MM.1S (cell line): ENCODE data around the gene ATP13A4.

Source experiments
- CTCF ChIP-seq: fragments of 300-600 bp; sonication (generic); IDR thresholded peaks from 2 replicates; pipeline ENCODE4 v1.5.1; 2016; ENCODE audit warnings: antibody characterized with exemption, low read length, mixed read lengths
- EZH2 ChIP-seq: fragments of 300-600 bp; sonication (generic); optimal IDR thresholded peaks from 2 replicates; pipeline ENCODE3; 2017; ENCODE audit warnings: low read depth, mild to moderate bottlenecking, antibody characterized with exemption, low read length, mixed read lengths
- EZH2phosphoT487 ChIP-seq: fragments of 300-600 bp; sonication (generic); IDR thresholded peaks from 2 replicates; pipeline ENCODE4 v1.6.1; 2018; ENCODE audit warnings: antibody characterized with exemption, low read length

DNA sequence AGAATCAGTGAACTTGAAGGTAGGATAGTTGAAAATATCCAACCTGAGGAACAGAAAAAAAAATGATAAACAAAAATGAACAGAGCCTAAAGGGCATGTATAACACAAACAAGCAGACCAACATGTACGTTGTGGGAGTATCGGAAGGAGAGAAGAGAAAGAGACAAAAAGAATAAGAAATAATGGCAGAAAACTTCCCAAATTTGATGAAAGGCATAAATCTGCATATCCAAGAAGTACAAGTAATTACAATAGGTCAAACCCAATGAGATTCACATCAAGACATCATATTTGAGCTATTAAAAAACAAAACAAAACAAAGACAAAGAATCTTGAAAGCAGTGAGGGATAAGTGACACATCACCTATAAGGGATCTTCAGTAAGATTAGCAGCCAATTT is 138.1 kb downstream of the ATP13A4 start:
- no peak for TF ChIP-seq CTCF
- no peak for TF ChIP-seq EZH2phosphoT487
- TF ChIP-seq EZH2 = no peak
